Prostate gland (tissue), 2 donors: ENCODE results near the gene RAB28.

Experiments used
- POLR2AphosphoS5 ChIP-seq: sonication (generic); formaldehyde crosslinking; IDR thresholded peaks from one replicate; pipeline ENCODE4 v1.6.1; 2017; ENCODE audit warnings: antibody characterized with exemption
- TF ChIP-seq, protein P1 (sequence below), 4 experiments: fragments of 200-600 bp in 2 of 4; fragments of 450-650 bp in 2 of 4; sonication (generic) in 2 of 4; IDR thresholded peaks; 1 replicate in 3 of 4; 2 replicates in 1 of 4; pipeline ENCODE4 v1.5.1; 2016 to 2019; ENCODE audit warnings: antibody characterized with exemption in 4 of 4, mild to moderate bottlenecking in 2 of 4, moderate library complexity in 2 of 4

DNA sequence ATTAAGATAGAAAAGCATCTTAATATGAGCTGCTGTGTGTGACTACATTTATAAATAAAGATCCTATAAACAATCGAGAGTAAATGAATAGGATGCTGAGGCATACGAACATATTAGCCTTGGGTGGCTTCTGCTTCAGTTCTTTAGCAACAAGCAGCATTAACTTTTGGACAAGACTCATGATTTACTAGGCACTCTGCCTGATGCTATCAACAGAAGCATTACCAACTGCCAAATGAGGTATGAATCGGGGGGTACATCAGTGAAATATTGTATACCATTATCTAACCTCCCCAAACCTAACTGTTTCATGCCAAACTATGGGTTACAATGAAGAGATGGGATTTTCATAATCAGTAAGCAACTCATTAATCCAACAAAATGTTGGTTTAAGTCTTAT, 113.1 kb downstream of the RAB28 start:
- TF ChIP-seq, protein P1, sequence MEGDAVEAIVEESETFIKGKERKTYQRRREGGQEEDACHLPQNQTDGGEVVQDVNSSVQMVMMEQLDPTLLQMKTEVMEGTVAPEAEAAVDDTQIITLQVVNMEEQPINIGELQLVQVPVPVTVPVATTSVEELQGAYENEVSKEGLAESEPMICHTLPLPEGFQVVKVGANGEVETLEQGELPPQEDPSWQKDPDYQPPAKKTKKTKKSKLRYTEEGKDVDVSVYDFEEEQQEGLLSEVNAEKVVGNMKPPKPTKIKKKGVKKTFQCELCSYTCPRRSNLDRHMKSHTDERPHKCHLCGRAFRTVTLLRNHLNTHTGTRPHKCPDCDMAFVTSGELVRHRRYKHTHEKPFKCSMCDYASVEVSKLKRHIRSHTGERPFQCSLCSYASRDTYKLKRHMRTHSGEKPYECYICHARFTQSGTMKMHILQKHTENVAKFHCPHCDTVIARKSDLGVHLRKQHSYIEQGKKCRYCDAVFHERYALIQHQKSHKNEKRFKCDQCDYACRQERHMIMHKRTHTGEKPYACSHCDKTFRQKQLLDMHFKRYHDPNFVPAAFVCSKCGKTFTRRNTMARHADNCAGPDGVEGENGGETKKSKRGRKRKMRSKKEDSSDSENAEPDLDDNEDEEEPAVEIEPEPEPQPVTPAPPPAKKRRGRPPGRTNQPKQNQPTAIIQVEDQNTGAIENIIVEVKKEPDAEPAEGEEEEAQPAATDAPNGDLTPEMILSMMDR (IDR thresholded peaks at IDR 0.05) = no peak
- no peak for TF ChIP-seq POLR2AphosphoS5
